ENCODE results near the gene SRP68.
"Not testable (repeated sequence)": the region's sequence is repeated elsewhere in the genome, so short reads cannot be mapped to it uniquely, and the experiment has no call there.

The SRP68 gene

GRCh38 chr17:76048025-76048605 is 24.2 kb downstream of the SRP68 start:
- no peak for DNase-seq (ENCODE audit: low read depth in 1 of 2, low spot score in 1 of 2)
- no peak overlapping the region for H3K4me3 ChIP-seq (replicated peaks; ENCODE audit: insufficient read depth, low read length)
- no peak for TF ChIP-seq GABPA (IDR thresholded peaks at IDR 0.05; ENCODE audit: low read depth)
- no peak for TF ChIP-seq SPI1 (IDR thresholded peaks at IDR 0.05; ENCODE audit: borderline replicate concordance, low read depth)
- no peak for TF ChIP-seq REST (IDR thresholded peaks at IDR 0.05; ENCODE audit: insufficient replicate concordance, low read depth)
- no peak for TF ChIP-seq CTCF (IDR thresholded peaks at IDR 0.05; ENCODE audit: insufficient read depth, low read length)
- no peak for TF ChIP-seq POLR2AphosphoS5 (IDR thresholded peaks at IDR 0.05; ENCODE audit: low read depth)
- H3K27me3 ChIP-seq (ENCODE audit: insufficient read depth, poor library complexity, severe bottlenecking) = no peaks in the 10 kb centered on the region
- H3K27ac ChIP-seq (replicated peaks) = no peak overlapping the region

- Histone ChIP-seq H3K27me3 (ENCODE audit: insufficient read depth, poor library complexity, severe bottlenecking) (no peaks in the 10 kb centered on the region), H3K4me3 (replicated peaks; ENCODE audit: insufficient read depth, low read length) (no peak overlapping the region), H3K27ac (replicated peaks) (no peak overlapping the region)
- no peak for DNase-seq (ENCODE audit: low read depth in 1 of 2, low spot score in 1 of 2)
- TF ChIP-seq SPI1 (IDR thresholded peaks at IDR 0.05; ENCODE audit: borderline replicate concordance, low read depth) (no peak), POLR2AphosphoS5 (IDR thresholded peaks at IDR 0.05; ENCODE audit: low read depth) (no peak), REST (IDR thresholded peaks at IDR 0.05; ENCODE audit: insufficient replicate concordance, low read depth) (no peak), GABPA (IDR thresholded peaks at IDR 0.05; ENCODE audit: low read depth) (no peak), CTCF (IDR thresholded peaks at IDR 0.05; ENCODE audit: insufficient read depth, low read length) (no peak)
Measured at GRCh38 chr17:76046064-76046463, 26.3 kb downstream of the SRP68 start.

- H3K27me3 ChIP-seq (ENCODE audit: insufficient read depth, poor library complexity, severe bottlenecking); DNase-seq (ENCODE audit: low read depth in 1 of 2, low spot score in 1 of 2); H3K4me3 ChIP-seq (replicated peaks; ENCODE audit: insufficient read depth, low read length); H3K27ac ChIP-seq (replicated peaks): not testable (repeated sequence)
Measured at GRCh38 chr17:76044475-76045007, 27.8 kb downstream of the SRP68 start.

- DNase-seq (ENCODE audit: low read depth in 1 of 2, low spot score in 1 of 2); H3K4me3 ChIP-seq (replicated peaks; ENCODE audit: insufficient read depth, low read length); H3K27me3 ChIP-seq (ENCODE audit: insufficient read depth, poor library complexity, severe bottlenecking); H3K27ac ChIP-seq (replicated peaks): not testable (repeated sequence)
Measured at GRCh38 chr17:76042868-76043267, 29.4 kb downstream of the SRP68 start.

GRCh38 chr17:76040376-76040775 is 31.9 kb downstream of the SRP68 start:
- H3K27ac ChIP-seq (replicated peaks) = no peak overlapping the region
- no peaks in the 10 kb centered on the region for H3K27me3 ChIP-seq (ENCODE audit: insufficient read depth, poor library complexity, severe bottlenecking)
- no peak for DNase-seq (ENCODE audit: low read depth in 1 of 2, low spot score in 1 of 2)
- TF ChIP-seq POLR2AphosphoS5 (IDR thresholded peaks at IDR 0.05; ENCODE audit: low read depth) (no peak), GABPA (IDR thresholded peaks at IDR 0.05; ENCODE audit: low read depth) (no peak), REST (IDR thresholded peaks at IDR 0.05; ENCODE audit: insufficient replicate concordance, low read depth) (no peak), CTCF (IDR thresholded peaks at IDR 0.05; ENCODE audit: insufficient read depth, low read length) (no peak), SPI1 (IDR thresholded peaks at IDR 0.05; ENCODE audit: borderline replicate concordance, low read depth) (no peak)
- H3K4me3 ChIP-seq (replicated peaks; ENCODE audit: insufficient read depth, low read length) = no peak overlapping the region
